Prostate gland (tissue), 2 donors: ENCODE data around the gene TFAP2A. TPM values are rescaled to one million over a fixed set of nuclear protein-coding genes. Genes with fewer than 3 reads are reported as not detected.
A peak's percentile ranks its signal among the peaks of the same experiment; 100 is the strongest.

Experiments
- DNase-seq: peaks from one replicate; pipeline ENCODE4 v3.0.0-alpha.2; 2019; ENCODE audit warnings: low spot score
- H3K27ac ChIP-seq, 2 donors: fragments of 200-600 bp; sonication (generic); 2 replicates each; pipeline ENCODE4 v1.5.1; 2017 to 2019
- H3K27me3 ChIP-seq: fragments of 200-600 bp; sonication (generic); replicated peaks from 2 replicates; pipeline ENCODE4 v1.5.1; 2019; ENCODE audit not compliant: insufficient read depth
- H3K36me3 ChIP-seq, 2 donors: fragments of 200-600 bp; sonication (generic); 1 replicate in 1 of 2; 2 replicates in 1 of 2; pipeline versions ENCODE4 v1.5.1 to v1.8.1; 2017 to 2019
- H3K4me1 ChIP-seq: fragments of 200-600 bp; sonication (generic); replicated peaks from 2 replicates; pipeline ENCODE4 v1.5.1; 2019
- H3K4me3 ChIP-seq, 2 donors: fragments of 200-600 bp; sonication (generic); 2 replicates each; pipeline ENCODE4 v1.5.1; 2017 to 2019
- H3K9me3 ChIP-seq: fragments of 200-600 bp; sonication (generic); 2 replicates; pipeline ENCODE4 v1.5.1; 2017
- CTCF ChIP-seq, 4 experiments: fragments of 200-600 bp in 2 of 4; fragments of 450-650 bp in 2 of 4; sonication (generic) in 2 of 4; IDR thresholded peaks; 1 replicate in 3 of 4; 2 replicates in 1 of 4; pipeline ENCODE4 v1.5.1; 2016 to 2019; ENCODE audit warnings: antibody characterized with exemption in 4 of 4, mild to moderate bottlenecking in 2 of 4, moderate library complexity in 2 of 4
- POLR2A ChIP-seq: fragments of 450-650 bp; IDR thresholded peaks from one replicate; pipeline ENCODE4 v1.6.1; 2016; ENCODE audit warnings: antibody characterized with exemption, mild to moderate bottlenecking
- POLR2AphosphoS5 ChIP-seq: sonication (generic); formaldehyde crosslinking; IDR thresholded peaks from one replicate; pipeline ENCODE4 v1.6.1; 2017; ENCODE audit warnings: antibody characterized with exemption
- whole genome bisulfite sequencing: methylation state at CpG from one replicate; pipeline ENCODE4 v1.1.5; 2018; 5-methylcytosine and 5-hydroxymethylcytosine counted together
- intact Hi-C: fragments of 100-400 bp; cut with DNase I; formaldehyde crosslinking; loops from one replicate; pipeline ENCODE4 v1.14.2; 2022
- total RNA-seq, 2 donors: library from RNA; depleted of rRNA; stranded (reverse); fragments of >200 nt; gene quantifications; one replicate each; pipeline ENCODE4 v1.1.0, GENCODE V29; 2016

The TFAP2A gene
- total RNA-seq, 2 donors from 2014 or later, result 16.0 to 20.4 TPM

- intact Hi-C loops, result no loop called here
- no peak overlapping the region for H3K27ac ChIP-seq
- no peak for DNase-seq
- H3K9me3 ChIP-seq, result no peaks in the 10 kb centered on the region
- no peak overlapping the region for H3K4me3 ChIP-seq
- 47% methylated on average over 21 of the region's 21 CpGs for WGBS
- TF ChIP-seq POLR2AphosphoS5, result no peak
- no peak for TF ChIP-seq CTCF (IDR thresholded peaks at IDR 0.05)
- TF ChIP-seq POLR2A, result no peak
- no peaks in the 10 kb centered on the region for H3K4me1 ChIP-seq
- no peaks in the 10 kb centered on the region for H3K36me3 ChIP-seq
- H3K27me3 ChIP-seq, result peaks cover 5% of the 10 kb centered on the region
Measured at GRCh38 chr6:10385524-10386132, 29.2 kb downstream of the TFAP2A start.

GRCh38 chr6:10384610-10385523 lies 30.0 kb downstream of the TFAP2A start:
- Histone ChIP-seq H3K4me1 (no peaks in the 10 kb centered on the region), H3K9me3 (no peaks in the 10 kb centered on the region), H3K27me3 (peaks cover 5% of the 10 kb centered on the region), H3K4me3 (no peak overlapping the region), H3K36me3 (no peaks in the 10 kb centered on the region), H3K27ac (no peak overlapping the region)
- 30% methylated on average over 64 of the region's 64 CpGs for WGBS
- DNase-seq, result no peak
- intact Hi-C loops, result no loop called here
- TF ChIP-seq CTCF (IDR thresholded peaks at IDR 0.05) (no peak), POLR2AphosphoS5 (no peak), POLR2A (no peak)

- TF ChIP-seq POLR2AphosphoS5 (no peak), POLR2A (no peak), CTCF (IDR thresholded peaks at IDR 0.05) (no peak)
- H3K4me3 ChIP-seq, result peak overlapping the region; percentile 17 to 24
- intact Hi-C loops, result no loop called here
Measured at GRCh38 chr6:10384091-10384609, 30.7 kb downstream of the TFAP2A start.

GRCh38 chr6:10383331-10384090 lies 31.4 kb downstream of the TFAP2A start:
- WGBS, result 5% methylated on average over 31 of the region's 48 CpGs
- peak; percentile 41 for DNase-seq
- intact Hi-C loops, result no loop called here
- Histone ChIP-seq H3K27ac (peak overlapping the region in 1 of 2 donors; percentile 15), H3K9me3 (no peaks in the 10 kb centered on the region), H3K27me3 (no peaks in the 10 kb centered on the region), H3K36me3 (no peaks in the 10 kb centered on the region), H3K4me3 (peak overlapping the region; percentile 17 to 24), H3K4me1 (no peaks in the 10 kb centered on the region)
- TF ChIP-seq CTCF (IDR thresholded peaks at IDR 0.05) (no peak), POLR2A (peak; percentile 77), POLR2AphosphoS5 (no peak)

More at GRCh38 chr6:10384091-10384609, 30.7 kb downstream of the TFAP2A start:
- 13% methylated on average over 9 of the region's 9 CpGs for WGBS
- H3K4me1 ChIP-seq, result no peaks in the 10 kb centered on the region
- no peak overlapping the region for H3K27ac ChIP-seq
- no peaks in the 10 kb centered on the region for H3K9me3 ChIP-seq
- H3K36me3 ChIP-seq, result no peaks in the 10 kb centered on the region
- H3K27me3 ChIP-seq, result peaks cover 4% of the 10 kb centered on the region
- DNase-seq, result no peak
